Gastrocnemius medialis (tissue), 4 donors: ENCODE measurements around the gene FERMT1.

ENCODE experiments used
- POLR2A ChIP-seq, 2 donors: fragments of 450-650 bp; IDR thresholded peaks; one replicate each; pipeline ENCODE4 v1.6.1; 2017; ENCODE audit warnings: antibody characterized with exemption in 2 of 2, mild to moderate bottlenecking in 2 of 2, moderate library complexity in 2 of 2
- TF ChIP-seq, protein P1 (sequence below), 5 experiments: fragments of 450-650 bp in 3 of 5; fragments of 200-600 bp in 2 of 5; sonication (generic) in 2 of 5; IDR thresholded peaks in 4 of 5; conservative IDR thresholded peaks in 1 of 5; 1 replicate in 4 of 5; 2 replicates in 1 of 5; pipeline ENCODE4 v1.5.1; 2016 to 2019; ENCODE audit warnings: antibody characterized with exemption in 5 of 5, mild to moderate bottlenecking in 3 of 5, moderate library complexity in 3 of 5

DNA sequence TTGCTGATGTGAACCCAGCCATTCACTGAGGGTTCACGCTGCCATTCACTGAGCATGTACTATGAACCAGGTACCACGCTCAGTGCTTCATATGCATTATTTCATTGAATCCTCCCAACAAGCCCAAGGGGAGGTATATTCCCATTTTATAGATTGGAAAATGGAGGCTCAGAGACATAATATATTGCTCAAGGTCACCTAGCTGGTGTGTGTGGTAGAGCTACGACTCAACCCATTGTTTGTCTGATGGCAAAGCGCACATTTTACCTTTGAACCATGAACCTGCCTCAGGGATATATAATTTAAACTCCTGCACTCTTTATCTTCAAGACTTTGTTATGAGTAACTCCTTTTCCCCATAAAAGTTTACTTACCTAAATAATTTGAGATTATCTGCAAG lies 28.3 kb downstream of the FERMT1 start:
- TF ChIP-seq, protein P1, sequence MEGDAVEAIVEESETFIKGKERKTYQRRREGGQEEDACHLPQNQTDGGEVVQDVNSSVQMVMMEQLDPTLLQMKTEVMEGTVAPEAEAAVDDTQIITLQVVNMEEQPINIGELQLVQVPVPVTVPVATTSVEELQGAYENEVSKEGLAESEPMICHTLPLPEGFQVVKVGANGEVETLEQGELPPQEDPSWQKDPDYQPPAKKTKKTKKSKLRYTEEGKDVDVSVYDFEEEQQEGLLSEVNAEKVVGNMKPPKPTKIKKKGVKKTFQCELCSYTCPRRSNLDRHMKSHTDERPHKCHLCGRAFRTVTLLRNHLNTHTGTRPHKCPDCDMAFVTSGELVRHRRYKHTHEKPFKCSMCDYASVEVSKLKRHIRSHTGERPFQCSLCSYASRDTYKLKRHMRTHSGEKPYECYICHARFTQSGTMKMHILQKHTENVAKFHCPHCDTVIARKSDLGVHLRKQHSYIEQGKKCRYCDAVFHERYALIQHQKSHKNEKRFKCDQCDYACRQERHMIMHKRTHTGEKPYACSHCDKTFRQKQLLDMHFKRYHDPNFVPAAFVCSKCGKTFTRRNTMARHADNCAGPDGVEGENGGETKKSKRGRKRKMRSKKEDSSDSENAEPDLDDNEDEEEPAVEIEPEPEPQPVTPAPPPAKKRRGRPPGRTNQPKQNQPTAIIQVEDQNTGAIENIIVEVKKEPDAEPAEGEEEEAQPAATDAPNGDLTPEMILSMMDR (IDR thresholded peaks at IDR 0.05 in 4 of 5, conservative IDR thresholded peaks at IDR 0.05 in 1 of 5), result no peak
- no peak for TF ChIP-seq POLR2A (IDR thresholded peaks at IDR 0.05)
